Measurements from ENCODE around the gene RAB27A.
"Not testable (repeated sequence)": the region's sequence is repeated elsewhere in the genome, so short reads cannot be mapped to it uniquely, and the experiment has no call there.

RAB27A gene

DNA sequence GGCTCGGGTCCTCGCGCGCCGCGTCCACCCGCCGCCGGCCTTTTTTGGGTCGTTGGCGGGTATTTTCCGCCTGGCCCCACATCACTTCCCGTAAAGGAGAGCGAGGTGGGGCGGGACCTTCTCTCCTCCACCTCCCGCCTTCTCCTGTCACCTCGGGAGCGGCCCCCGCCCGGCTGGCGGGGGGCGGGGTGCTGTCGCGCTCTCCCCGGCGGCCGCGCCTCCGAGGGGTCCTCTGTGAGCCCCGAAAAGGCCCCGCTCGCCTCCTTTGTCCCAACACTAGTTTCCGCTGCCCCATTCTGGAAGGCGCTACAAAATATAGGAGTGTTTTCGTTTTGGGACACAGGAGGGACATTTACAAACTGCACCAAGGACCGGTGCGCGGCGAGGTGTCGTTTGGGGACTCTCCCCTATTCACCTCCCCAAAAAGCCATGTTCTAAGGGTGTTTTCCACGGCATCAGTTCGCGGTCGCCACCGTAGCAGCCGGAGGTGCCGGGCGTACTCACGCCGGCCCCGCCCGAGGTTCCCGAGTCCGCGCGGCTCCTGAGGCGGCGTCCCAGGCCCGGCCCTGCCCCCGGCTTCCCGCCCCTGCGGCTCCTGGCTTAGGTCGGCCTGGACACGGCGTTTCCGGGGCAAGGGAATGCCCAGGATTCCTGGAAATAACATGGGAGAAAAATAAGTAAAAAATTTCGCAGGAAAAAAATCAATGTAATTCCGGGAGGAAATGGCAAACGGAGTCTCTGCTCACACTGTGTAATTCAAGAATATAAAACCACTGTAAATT, at the start of gene RAB27A:
Gene RAB27A (minus strand): TSS at position 68 of the 782 bp plus-strand sequence. CDS start 54,879 bp downstream, outside the sequence.
- peak; percentile 64 for DNase-seq

DNA sequence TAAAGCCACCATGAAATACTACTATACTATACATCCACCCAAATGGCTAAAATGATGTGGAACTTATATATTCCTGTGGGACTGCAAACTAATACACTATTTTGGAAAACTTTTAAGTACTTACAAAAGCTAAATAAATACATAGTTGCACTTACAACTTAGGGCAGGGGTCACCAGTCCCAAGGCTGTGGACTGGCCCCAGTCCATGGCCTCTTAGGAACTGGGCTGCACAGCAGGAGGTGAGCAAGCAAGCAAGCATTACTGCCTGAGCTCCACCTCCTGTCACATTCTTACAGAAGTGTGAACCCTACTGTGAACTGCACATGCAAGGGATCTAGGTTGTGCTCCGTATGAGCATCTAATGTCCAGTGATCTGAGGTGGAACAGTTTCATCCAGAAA, 47.5 kb upstream of the RAB27A start:
- DNase-seq = no peak

DNA sequence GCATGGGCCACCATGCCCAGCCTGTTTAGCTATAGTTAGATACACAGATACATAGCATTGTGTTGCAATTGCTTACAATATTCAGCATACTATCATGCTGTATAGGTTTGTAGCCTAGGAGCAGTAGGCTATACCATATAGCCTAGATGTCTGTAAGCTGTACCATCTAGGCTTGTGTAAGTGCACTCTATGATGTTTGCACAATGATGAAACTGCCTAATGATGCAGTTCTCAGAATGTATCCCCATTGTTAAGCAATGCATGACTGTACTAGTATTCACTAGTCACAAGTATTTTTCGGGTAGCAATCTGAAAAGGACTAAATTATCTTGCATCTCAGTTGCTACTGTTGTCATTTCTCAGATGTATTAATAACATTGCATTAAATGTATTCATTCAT, 45.4 kb upstream of the RAB27A start:
- DNase-seq = no peak

DNA sequence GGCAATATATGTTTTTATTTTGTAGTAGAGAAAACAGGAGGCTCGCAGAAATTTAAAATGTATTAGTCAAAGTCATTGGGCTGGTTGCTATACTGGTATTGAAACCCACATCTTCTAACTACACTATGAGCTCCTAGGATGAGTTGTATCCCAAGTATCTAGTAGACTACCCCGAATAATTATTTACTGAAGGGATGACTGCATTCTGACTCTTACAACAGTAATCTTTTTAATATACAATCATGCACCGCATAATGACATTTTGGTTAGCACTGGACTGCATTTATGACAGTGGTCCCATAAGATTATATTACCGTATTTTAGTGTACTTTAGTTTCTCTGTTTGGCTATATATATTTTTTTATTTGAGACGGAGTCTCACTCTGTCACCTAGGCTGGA, 44.8 kb upstream of the RAB27A start:
- no peak for DNase-seq

DNA sequence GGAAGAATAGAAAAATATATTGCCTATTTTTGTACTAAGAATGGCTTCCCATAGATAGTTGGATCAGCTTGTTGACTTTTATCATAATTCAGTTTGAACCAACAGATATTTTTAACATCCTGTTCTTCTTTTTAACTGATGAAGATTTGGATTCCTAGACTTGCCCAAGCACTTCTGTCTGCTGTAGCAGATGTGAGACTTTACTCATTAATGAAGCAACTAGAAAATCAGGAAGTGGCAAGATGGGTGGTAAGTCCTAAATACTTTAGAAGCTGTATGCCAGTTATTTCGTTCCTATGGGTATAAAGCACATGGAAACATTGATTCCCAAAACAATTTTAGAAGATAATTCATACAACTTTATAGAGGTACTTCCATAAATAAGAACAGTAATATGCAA, 37.8 kb upstream of the RAB27A start:
- DNase-seq = no peak

DNA sequence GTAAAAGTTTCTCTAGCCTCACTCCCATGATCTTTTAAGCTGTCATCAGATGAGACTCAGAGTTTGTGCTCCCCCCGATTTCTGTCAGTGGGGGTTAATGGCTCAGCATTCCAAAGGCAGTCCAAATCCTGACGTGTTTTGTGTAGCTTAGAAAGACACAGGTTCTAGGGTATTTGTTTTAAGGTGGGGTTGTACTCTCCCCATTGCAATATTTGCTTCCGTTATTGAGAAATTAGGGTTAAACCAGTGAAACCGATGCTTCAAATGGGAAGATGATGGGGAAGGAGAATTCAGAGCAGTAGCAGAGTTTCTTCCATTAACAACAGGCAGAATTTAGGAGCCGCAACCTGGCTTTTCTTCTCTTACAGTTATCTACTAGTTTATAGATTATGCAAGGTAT, 32.9 kb upstream of the RAB27A start:
- no peak for DNase-seq

DNA sequence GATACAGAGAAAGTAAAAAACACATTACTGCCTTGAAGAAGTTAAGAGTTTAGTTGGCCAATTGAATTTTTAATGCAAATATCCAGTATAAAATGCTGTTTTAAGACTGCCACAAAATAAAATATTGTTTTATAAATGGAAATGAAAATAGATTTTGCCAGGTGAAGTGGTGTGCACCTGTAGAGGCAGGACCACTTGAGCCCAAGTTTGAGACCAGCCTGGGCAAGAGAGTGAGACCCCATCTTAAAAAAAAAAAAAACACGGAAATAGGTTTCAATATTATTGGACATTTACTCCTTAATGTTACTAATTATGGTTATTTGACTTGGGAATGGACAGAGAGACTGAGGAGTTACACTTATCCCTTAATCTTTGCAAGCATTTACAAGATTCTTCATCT, 31.4 kb upstream of the RAB27A start:
- no peak for DNase-seq

DNA sequence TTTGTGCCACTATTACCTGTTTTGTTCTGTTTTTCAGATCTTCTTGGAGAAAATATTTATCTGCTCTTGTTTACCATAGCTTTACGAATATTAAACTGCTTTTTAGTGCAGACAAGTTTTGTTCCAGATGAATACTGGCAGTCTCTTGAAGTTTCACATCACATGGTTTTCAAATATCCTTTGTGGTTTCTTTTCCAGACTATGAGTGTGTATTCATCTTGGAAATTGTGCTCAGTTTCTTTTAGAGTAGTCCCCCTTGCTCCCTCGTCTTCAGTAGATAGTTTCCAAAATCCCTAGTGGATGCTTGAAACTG, 30.6 kb upstream of the RAB27A start:
- no peak for DNase-seq

DNA sequence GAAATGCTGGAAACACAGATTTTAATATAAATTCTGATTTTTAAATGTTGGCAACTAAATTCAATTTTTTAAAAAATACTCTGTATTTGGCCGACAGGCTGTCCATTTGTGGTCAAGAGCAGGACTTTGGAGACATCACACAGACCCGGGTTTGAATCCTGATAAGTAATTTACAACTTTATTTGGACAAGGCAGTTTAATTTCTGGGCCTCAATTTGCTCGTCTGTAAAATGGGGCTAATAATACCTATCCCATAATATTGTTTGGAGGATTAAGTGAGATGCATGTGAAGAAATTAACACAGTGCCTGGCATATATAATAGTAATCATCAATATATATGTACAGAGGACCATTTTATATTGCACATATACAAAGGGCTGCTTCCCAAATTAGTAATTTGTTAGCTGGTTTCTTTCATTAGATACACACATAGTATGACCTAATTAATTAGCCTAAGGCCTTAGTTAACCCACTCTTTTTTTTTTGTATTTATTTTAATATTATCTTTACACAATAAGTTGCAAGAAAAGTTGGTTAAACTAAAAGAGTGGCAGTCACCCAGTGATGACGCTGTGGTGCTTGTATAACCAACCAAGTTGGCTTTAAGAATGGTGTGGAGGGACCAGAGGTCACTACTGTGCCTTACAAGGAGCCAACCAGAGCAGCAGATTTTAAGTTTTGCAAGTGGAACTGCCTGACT, 30.1 kb upstream of the RAB27A start:
- no peak for DNase-seq

DNA sequence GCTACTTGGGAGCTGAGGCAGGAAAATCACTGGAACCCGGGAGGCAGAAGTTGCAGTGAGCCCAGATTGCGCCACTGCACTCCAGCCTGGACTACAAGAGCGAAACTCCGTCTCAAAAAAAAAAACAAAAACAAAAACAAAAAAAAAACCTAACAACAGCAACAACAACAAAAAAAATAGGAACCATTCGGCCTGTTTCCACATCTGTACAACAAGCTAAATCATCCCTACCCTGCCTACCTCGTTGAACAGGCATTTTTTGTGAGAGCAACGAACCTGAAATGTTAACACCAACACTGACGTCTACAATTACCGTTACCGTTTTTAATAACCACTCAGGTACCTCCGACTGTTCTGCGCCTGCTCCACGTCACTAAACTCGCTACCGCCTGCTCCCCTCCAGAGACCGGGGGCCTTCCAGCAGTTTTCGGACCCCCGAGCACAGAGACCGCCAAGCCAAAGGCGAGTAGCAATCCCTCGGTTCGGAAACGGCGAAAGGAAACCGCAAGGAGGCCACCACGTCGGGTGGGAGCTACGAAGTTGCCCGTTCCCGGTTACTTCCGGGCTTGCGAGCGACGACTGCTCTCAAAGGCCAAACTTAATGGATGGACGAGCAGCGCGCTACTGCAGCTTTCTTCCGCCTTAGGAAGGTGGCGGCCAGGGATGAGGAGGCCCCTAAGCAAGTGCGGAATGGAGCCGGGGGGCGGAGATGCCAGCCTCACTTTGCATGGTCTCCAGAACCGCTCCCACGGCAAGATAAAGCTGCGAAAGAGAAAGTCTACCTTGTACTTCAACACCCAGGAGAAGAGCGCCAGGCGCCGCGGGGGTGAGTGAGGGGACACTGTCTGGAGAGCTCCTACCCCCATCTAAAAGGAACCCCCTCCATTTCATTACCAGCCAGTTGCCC, 29.2 kb upstream of the RAB27A start, which contains the start of the genes PIGB and PIGBOS1:
Gene PIGB (plus strand): TSS at position 635 of the 907 bp plus-strand sequence. CDS start 29 bp downstream, at position 664.
Gene PIGBOS1 (minus strand): TSS at position 536 of the 907 bp plus-strand sequence. CDS start 1,331 bp downstream, outside the sequence.
- DNase-seq = peak; percentile 69

DNA sequence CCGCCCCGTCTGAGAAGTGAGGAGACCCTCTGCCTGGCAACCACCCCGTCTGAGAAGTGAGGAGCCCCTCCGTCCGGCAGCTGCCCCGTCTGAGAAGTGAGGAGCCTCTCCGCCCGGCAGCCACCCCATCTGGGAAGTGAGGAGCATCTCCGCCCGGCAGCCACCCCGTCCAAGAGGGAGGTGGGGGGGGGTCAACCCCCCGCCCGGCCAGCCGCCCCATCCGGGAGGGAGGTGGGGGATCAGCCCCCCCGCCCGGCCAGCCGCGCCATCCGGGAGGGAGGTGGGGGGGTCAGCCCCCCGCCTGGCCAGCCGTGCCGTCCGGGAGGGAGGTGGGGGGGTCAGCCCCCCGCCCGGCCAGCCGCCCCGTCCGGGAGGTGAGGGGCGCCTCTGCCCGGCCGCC, 13.2 kb upstream of the RAB27A start:
- DNase-seq = not testable (repeated sequence)

DNA sequence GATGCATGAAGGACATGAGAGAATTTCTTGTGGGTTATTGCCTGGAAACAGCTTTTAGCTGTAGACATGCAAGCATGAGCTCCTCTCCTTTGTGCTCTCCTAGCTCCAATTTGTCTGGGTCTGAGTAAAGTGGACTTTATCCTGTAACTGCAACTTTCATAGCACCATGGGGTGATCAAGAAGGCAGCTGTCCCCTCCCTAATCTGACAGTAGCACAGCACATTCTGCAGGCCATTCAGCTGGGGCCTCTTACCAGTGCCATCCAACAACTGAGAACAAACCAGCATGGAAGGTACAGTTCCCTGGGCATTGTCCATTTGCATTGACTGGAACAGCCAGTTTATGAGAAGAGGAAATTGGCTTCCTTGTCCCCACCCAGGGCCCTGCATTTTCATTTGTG, 7.7 kb upstream of the RAB27A start:
- no peak for DNase-seq

DNA sequence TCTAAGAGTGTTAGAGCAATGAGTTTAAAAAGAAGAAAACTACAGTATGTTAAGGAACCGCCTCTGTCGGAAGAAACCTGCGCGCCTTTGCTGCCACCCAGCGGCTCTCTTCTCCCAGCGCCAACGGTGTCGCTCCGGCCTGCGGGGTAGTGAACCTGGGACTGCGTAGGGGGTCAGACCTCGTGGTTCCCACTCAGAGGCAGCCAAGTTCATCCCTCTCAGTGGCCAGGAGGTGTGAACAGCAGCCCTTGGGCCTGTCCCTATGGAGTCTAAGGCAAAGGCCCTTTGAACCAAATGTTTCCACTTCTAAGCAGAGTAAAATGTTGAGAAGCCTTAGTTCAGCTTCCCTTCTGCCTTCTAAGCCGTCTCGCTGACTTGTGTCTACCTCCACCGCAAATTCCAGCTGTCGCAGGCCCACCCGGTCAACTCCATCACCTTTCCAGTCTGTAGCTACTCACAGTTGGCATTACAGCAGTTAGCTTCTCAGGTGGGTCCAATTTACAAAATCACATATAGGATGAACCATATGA, 980 bp upstream of the RAB27A start:
- peak; percentile 83 for DNase-seq

DNA sequence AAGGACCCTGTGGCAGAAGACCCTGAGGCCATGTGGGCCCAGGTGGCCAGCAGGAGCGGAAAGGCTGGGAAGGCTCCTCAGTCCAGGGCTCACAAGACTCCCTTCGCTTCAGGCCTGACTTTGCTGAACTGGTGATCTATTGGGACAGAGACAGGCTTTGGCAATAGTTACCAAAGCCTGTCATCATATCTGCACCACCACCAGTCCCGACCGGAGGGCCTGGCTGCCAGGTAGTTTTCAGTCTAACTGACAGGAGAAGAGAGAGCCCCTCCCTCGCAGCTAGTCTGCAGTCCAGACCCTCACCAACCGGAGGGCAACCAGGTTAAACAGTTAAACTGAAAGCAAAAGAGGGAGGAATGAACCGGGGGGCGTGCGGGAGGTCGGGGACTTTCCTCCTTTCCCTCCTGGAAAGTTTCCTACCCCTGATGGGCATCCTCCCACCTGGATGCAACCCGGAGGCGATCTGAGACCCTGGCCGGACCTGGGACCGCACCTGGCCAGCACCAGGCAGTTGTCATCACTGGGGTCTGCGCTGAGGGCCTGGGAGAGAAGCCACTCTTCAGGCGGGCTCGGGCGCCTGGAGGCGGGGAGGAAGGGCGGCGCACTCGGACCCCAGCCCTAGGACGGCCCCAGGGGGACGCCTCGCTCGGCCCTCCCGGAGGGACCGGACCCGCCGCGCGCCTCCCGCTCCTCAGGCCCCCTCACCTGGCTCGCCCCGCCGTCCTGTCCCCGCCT, 435 bp downstream of the RAB27A start:
- DNase-seq = peak; percentile 23

DNA sequence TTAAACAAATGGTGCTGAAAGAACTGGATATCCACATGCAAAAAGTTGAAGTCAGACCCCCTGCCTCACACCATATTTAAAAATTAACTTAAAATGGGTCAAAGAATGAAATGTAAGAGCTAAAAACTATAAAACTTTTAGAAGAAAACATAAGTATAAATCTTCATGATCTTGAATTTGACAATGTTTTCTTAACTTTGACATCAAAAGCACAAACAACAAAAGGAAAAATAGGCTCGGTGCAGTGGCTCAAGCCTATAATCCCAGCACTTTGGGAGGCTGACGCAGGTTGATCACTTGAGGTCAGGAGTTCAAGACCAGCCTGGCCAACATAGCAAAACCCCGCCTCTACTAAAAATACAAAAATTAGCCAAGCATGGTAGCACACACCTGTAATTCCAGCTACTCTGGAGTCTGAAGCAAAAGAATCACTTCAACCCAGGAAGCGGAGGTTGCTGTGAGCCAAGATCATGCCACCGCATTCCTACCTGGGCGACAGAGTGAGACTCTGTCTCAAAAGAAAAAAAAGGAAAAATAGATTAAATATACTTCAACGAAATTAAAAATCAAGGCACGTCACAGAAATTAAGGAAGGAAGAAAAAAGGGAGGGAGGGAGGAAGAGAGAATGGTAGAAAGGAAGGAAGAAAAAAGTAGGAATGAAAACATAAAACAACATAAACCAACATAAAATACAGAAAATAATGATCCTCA, 1.5 kb downstream of the RAB27A start:
- DNase-seq = no peak

DNA sequence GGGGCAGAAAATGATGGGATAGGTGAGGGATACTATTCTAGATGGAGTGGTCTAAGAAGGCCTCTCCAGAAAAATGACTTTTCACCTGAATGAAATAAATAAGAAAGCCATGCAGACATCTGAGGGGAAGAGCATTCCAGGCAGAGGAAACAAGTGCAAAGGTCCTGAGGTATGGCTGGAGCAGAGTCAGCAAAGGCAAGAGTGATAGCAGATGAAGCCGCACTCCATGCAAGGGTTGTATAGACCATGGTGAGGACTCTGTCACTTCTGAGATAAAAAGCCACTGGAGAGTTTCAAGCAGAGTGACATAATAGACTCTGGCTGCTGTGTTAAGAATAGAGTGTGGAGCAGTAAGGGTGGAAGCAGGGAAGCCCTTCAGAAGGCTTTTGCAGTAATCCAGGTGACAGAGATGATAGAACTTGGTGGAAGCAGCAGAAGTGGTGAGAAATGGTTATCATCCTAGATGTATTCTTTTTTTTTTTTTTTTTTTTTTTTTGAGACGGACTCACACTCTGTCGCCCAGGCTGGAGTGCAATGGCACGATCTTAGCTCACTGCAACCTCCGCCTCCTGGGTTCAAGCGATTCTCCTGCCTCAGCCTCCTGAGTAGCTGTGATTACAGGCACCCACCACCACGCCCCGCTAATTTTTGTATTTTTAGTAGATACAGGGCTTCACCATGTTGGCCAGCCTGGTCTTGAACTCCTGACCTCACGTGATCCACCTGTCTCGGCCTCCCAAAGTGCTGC, 3.0 kb downstream of the RAB27A start:
- DNase-seq = not testable (repeated sequence)

DNA sequence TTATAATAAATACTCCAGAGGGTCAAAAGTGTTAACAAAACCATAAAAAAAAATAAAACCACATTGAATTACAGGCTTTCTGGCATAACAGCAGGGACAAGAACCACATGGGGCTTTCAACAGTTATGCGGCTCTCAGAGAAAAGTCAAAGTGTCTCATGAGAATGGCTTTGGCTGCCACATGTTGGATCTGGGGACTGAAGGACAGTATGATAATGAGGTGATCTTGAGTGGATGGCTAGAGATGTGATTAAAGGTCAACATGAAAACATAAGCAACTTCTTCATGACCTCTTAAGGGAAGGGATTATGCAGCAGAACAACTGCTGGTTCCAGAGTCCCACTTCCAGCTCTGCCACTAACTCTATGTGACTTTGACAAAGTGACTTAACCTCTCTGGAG, 5.2 kb downstream of the RAB27A start:
- no peak for DNase-seq

DNA sequence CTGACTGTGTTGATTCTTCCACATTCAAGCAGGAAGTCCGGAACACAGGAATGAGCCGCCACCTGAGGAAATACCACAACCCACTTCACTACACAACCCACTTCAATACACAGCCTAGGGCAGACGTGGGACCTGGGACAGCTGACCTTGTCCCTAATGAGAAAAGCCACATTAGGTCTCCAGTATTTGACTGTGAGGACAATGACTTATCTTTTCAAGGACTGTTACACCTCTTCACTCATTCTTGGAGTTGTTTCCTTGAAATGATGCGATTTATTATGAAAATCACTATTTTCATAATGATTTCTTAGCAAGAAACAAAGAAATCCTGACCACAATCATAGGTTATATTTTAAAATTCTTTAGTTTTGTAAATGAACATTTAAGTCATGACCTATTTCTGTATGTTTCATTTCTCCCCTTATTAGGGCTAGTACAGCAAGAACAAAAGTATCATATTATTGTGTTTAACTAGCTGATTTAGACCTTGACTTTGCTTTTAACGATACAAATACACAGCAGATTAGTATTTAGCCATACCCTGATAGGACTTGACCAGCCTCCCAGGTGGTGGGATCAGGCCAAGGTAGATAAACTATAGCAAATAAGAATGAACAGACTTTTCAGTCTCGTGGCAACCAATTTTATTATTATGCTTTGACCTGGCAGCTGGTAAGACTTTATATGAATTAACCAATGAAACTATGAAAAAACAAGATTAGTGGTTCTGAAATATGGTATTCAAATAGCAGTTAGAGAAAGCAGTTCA, 6.0 kb downstream of the RAB27A start:
- DNase-seq = no peak

DNA sequence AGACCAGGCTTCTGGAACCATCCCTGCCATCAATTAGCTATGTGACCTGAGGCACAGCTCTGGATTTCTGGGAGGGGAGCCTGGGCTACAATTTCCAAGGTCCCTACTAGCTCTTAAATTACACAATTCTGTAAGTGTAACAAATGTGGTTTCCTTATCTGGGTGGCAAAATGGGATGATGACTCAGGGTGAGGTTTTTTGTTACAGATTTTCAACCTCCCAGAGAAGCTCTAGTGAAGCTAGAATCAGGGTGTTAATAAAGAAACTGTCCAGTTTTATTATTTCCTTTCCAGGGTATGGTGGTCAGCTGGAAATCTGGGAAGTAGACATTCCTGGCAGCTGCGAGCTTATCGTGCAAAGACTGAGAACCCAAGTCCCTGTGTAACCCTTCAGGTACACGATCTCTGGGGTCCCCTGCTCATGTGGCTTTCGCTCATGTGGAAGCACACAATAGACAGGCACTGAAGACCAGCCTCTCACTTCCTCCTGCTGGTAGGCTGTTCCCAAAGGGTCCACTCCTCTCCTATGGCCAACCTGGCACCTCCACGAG, 7.3 kb downstream of the RAB27A start:
- DNase-seq = no peak

Measured in activated gamma-delta T cell treated with Interleukin-2 at 50 U/mL for 16 hours (primary cell).